GM12878 (cell line): ENCODE data around the gene CHRNA5. TPM values are rescaled to one million over a fixed set of nuclear protein-coding genes. Genes with fewer than 3 reads are reported as not detected.

Experiments used
- ATAC-seq: fragments of 200-7000 bp; cut with Tn5 transposase; 3 replicates; pipeline ENCODE4 v1.9.1; 2020; ENCODE audit warnings: mild to moderate bottlenecking, moderate library complexity
- BruUV-seq: library from RNA; stranded (reverse); fragments of 400-500 nt; replicated peaks from 2 replicates; lab custom pipeline; 2021; lab: Mats Ljungman, UMichigan
- CTCF ChIA-PET: fragments of 300-600 bp; sonication (Branson Sonifier 250); formaldehyde crosslinking; extraction: SDS; loops from one replicate; lab custom pipeline; 2021; ENCODE audit warnings: inconsistent platforms; lab: Yijun Ruan, JAX
- POLR2A ChIA-PET: fragments of 350-600 bp; formaldehyde crosslinking; extraction: SDS; loops from one replicate; lab custom pipeline; 2021; ENCODE audit warnings: inconsistent platforms; lab: Charles Lee
- RAD21 ChIA-PET: fragments of 300-600 bp; sonication (Branson Sonifier 250); formaldehyde crosslinking; loops from one replicate; lab custom pipeline; 2023; ENCODE audit warnings: antibody characterized with exemption; ENCODE audit not compliant: unreplicated experiment; lab: Charles Lee
- SMC1A ChIA-PET: fragments of 300-600 bp; sonication (Branson Sonifier 250); formaldehyde crosslinking; loops from one replicate; lab custom pipeline; 2023; ENCODE audit not compliant: unreplicated experiment, uncharacterized antibody; lab: Charles Lee
- DNase-seq: peaks from one replicate; pipeline ENCODE4 v3.0.0-alpha.2; 2011; ENCODE audit warnings: low read depth, low spot score
- FAIRE-seq: peaks from 3 replicates; lab custom pipeline; 2011; peaks lifted over from hg19 to GRCh38; lab: Jason Lieb, UNC
- H2AFZ ChIP-seq: 2 replicates; pipeline ENCODE4 v1.6.0; 2011; ENCODE audit warnings: low read depth, low read length, control low read depth; ENCODE audit not compliant: control insufficient read depth
- H3K27ac ChIP-seq: 2 replicates; pipeline ENCODE4 v1.5.1; 2011; ENCODE audit warnings: control low read depth; ENCODE audit not compliant: control insufficient read depth, insufficient read depth
- H3K27me3 ChIP-seq, 2 experiments: replicated peaks in 1 of 2; 2 replicates each; pipeline versions ENCODE4 v1.6.0 to v1.6.1; 2011; ENCODE audit warnings: low read length in 1 of 2; ENCODE audit not compliant: control insufficient read depth in 2 of 2, insufficient read depth in 2 of 2
- H3K36me3 ChIP-seq, 2 experiments: 2 replicates each; pipeline ENCODE4 v1.5.1; 2011; ENCODE audit warnings: low read length in 1 of 2; ENCODE audit not compliant: control insufficient read depth in 2 of 2, insufficient read depth in 2 of 2
- H3K4me1 ChIP-seq: 2 replicates; pipeline ENCODE4 v1.6.1; 2011; ENCODE audit warnings: mild to moderate bottlenecking, low read length, moderate library complexity, mixed read lengths; ENCODE audit not compliant: control insufficient read depth, insufficient read depth
- H3K4me2 ChIP-seq: 2 replicates; pipeline ENCODE4 v1.6.0; 2011; ENCODE audit warnings: control low read depth; ENCODE audit not compliant: control insufficient read depth, insufficient read depth
- H3K4me3 ChIP-seq: fragments of 200-600 bp; sonication (generic); 2 replicates; pipeline ENCODE4 v1.5.1; 2016
- H3K79me2 ChIP-seq: 2 replicates; pipeline ENCODE4 v1.6.0; 2011; ENCODE audit warnings: low read length; ENCODE audit not compliant: control insufficient read depth, insufficient read depth
- H3K9ac ChIP-seq: 2 replicates; pipeline ENCODE4 v1.8.0; 2011; ENCODE audit warnings: low read length, control low read depth, mixed read lengths; ENCODE audit not compliant: control insufficient read depth, insufficient read depth
- H3K9me3 ChIP-seq: replicated peaks from 3 replicates; pipeline ENCODE4 v1.5.1; 2011; ENCODE audit warnings: mild to moderate bottlenecking, low read length; ENCODE audit not compliant: control insufficient read depth, insufficient read depth
- H4K20me1 ChIP-seq: 2 replicates; pipeline ENCODE4 v1.6.0; 2011; ENCODE audit not compliant: control insufficient read depth, insufficient read depth
- BCL11A ChIP-seq: IDR thresholded peaks from 2 replicates; pipeline ENCODE4 v1.6.1; 2011; ENCODE audit warnings: low read depth, low read length
- CHD4 ChIP-seq: fragments of 200-600 bp; sonication (generic); IDR thresholded peaks from 2 replicates; pipeline ENCODE4 v1.6.1; 2016; ENCODE audit warnings: mild to moderate bottlenecking
- IRF4 ChIP-seq: IDR thresholded peaks from 2 replicates; pipeline ENCODE4 v1.6.1; 2011; ENCODE audit warnings: low read depth, low read length
- KAT2A ChIP-seq: conservative IDR thresholded peaks from 2 replicates; pipeline ENCODE4 v1.6.1; 2011; ENCODE audit warnings: low read depth, low read length; ENCODE audit not compliant: control insufficient read depth
- MLLT1 ChIP-seq: fragments of 450-650 bp; IDR thresholded peaks from 2 replicates; pipeline ENCODE4 v1.6.1; 2016; ENCODE audit warnings: mild to moderate bottlenecking
- NFIC ChIP-seq: IDR thresholded peaks from 2 replicates; pipeline ENCODE4 v1.6.1; 2012; ENCODE audit warnings: low read depth, mild to moderate bottlenecking, inconsistent platforms, low read length, moderate library complexity
- NFYB ChIP-seq: IDR thresholded peaks from 2 replicates; pipeline ENCODE4 v1.6.1; 2011; ENCODE audit warnings: low read depth, mild to moderate bottlenecking, low read length, improper control_type of control experiment, moderate library complexity; ENCODE audit not compliant: insufficient read depth
- POU2F2 ChIP-seq: IDR thresholded peaks from 3 replicates; pipeline ENCODE4 v1.6.1; 2011; ENCODE audit warnings: low read depth, mild to moderate bottlenecking, low read length, borderline replicate concordance
- PRDM15 ChIP-seq: fragments of 450-650 bp; formaldehyde crosslinking; IDR thresholded peaks from 2 replicates; pipeline ENCODE4 v1.4.0; 2020; ENCODE audit warnings: mild to moderate bottlenecking, moderate library complexity
- RCOR1 ChIP-seq: conservative IDR thresholded peaks from 2 replicates; pipeline ENCODE4 v1.6.1; 2012; ENCODE audit warnings: low read depth, low read length, improper control_type of control experiment
- SMAD1 ChIP-seq: fragments of 450-650 bp; IDR thresholded peaks from 2 replicates; pipeline ENCODE4 v1.6.1; 2018; ENCODE audit warnings: mild to moderate bottlenecking, low read depth; ENCODE audit not compliant: partially characterized antibody
- SREBF1 ChIP-seq: IDR thresholded peaks from 2 replicates; pipeline ENCODE4 v1.6.1; 2012; ENCODE audit warnings: mild to moderate bottlenecking, low read length
- WGBS: methylation state at CpG from one replicate; pipeline ENCODE4 v1.1.6; 2016; ENCODE audit warnings: low lambda C conversion rate; ENCODE audit not compliant: insufficient replicate concordance, insufficient coverage; ENCODE audit errors: missing lambda C conversion rate; 5-methylcytosine and 5-hydroxymethylcytosine counted together
- in situ Hi-C: fragments of 300-500 bp; cut with MboI; formaldehyde crosslinking; loops from 9 replicates; pipeline ENCODE4 v1.14.3; 2018; ENCODE audit warnings: mixed read lengths
- intact Hi-C: fragments of 100-400 bp; cut with micrococcal nuclease; formaldehyde crosslinking; loops from one replicate; pipeline ENCODE4 v1.14.2; 2022; ENCODE audit not compliant: unreplicated experiment
- polyA plus RNA-seq, 11 experiments: library from polyadenylated mRNA; depleted of rRNA in 4 of 11; unstranded in 6 of 11; stranded (reverse) in 5 of 11; fragments of >200 nt; fragmentation: Nextera tagmentation in 4 of 11; fragmentation: Illumina TruSeq in 1 of 11; extraction: Ambion mirVana in 4 of 11; extraction: Trizol in 1 of 11; gene quantifications; 1 replicate in 1 of 11; 2 replicates in 10 of 11; pipeline versions ENCODE4 v1.2.1 to v1.2.3, GENCODE V29; 2011 to 2016; ENCODE audit warnings: inconsistent platforms in 2 of 11, missing spikeins in 2 of 11, low read depth in 1 of 11
- total RNA-seq, 4 experiments: library from RNA; depleted of rRNA in 3 of 4; stranded (reverse); fragments of >200 nt in 3 of 4; fragmentation: Illumina TruSeq in 1 of 4; extraction: Trizol in 1 of 4; gene quantifications; 2 replicates each; pipeline versions ENCODE4 v1.2.1 to v1.2.3, GENCODE V29; 2013 to 2021
- TF ChIP-seq, protein P1 (sequence below): fragments of 450-650 bp; IDR thresholded peaks from 2 replicates; pipeline ENCODE4 v1.6.1; 2014; ENCODE audit warnings: mild to moderate bottlenecking
- TF ChIP-seq, protein P2 (sequence below): fragments of 450-650 bp; IDR thresholded peaks from 2 replicates; pipeline ENCODE4 v1.6.1; 2018; ENCODE audit warnings: mild to moderate bottlenecking, low read depth, moderate library complexity; ENCODE audit not compliant: partially characterized antibody

The CHRNA5 gene
- total and polyA plus RNA-seq, 10 of the 15 experiments (the other 5 are each of a cell fraction or from before 2014, with no cell fraction given): 0.74 to 21.4 (median 12.7) TPM

GRCh38 chr15:78637776-78638435 lies 72.6 kb downstream of the CHRNA5 start:
- intact Hi-C loops: loop anchor here (1.0 kb wide), 1 partner anchor 71 kb away; no protein-coding TSS in a partner anchor
- ATAC-seq: no peak
- no peak for TF ChIP-seq SREBF1
- no peak for TF ChIP-seq PRDM15 (CRISPR knock-in tag)
- no peak for TF ChIP-seq MLLT1
- TF ChIP-seq NFYB: no peak
- TF ChIP-seq NFIC: no peak
- TF ChIP-seq SMAD1: no peak
- TF ChIP-seq POU2F2: no peak
- TF ChIP-seq RCOR1: no peak
- TF ChIP-seq, protein P1, sequence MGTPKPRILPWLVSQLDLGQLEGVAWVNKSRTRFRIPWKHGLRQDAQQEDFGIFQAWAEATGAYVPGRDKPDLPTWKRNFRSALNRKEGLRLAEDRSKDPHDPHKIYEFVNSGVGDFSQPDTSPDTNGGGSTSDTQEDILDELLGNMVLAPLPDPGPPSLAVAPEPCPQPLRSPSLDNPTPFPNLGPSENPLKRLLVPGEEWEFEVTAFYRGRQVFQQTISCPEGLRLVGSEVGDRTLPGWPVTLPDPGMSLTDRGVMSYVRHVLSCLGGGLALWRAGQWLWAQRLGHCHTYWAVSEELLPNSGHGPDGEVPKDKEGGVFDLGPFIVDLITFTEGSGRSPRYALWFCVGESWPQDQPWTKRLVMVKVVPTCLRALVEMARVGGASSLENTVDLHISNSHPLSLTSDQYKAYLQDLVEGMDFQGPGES: no peak
- TF ChIP-seq BCL11A: no peak
- TF ChIP-seq KAT2A: no peak
- TF ChIP-seq, protein P2, sequence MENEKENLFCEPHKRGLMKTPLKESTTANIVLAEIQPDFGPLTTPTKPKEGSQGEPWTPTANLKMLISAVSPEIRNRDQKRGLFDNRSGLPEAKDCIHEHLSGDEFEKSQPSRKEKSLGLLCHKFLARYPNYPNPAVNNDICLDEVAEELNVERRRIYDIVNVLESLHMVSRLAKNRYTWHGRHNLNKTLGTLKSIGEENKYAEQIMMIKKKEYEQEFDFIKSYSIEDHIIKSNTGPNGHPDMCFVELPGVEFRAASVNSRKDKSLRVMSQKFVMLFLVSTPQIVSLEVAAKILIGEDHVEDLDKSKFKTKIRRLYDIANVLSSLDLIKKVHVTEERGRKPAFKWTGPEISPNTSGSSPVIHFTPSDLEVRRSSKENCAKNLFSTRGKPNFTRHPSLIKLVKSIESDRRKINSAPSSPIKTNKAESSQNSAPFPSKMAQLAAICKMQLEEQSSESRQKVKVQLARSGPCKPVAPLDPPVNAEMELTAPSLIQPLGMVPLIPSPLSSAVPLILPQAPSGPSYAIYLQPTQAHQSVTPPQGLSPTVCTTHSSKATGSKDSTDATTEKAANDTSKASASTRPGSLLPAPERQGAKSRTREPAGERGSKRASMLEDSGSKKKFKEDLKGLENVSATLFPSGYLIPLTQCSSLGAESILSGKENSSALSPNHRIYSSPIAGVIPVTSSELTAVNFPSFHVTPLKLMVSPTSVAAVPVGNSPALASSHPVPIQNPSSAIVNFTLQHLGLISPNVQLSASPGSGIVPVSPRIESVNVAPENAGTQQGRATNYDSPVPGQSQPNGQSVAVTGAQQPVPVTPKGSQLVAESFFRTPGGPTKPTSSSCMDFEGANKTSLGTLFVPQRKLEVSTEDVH: no peak
- TF ChIP-seq CHD4: no peak
- TF ChIP-seq IRF4: no peak

More at GRCh38 chr15:78637776-78638435, 72.6 kb downstream of the CHRNA5 start:
- 15% methylated on average over 4 of the region's 4 CpGs for WGBS
- ChIA-PET CTCF (interaction anchor here (0.9 to 7.3 kb wide), 3 partner anchors 24 to 72 kb away, joined by 3 to 95 read pairs (median 7); no protein-coding TSS in a partner anchor), SMC1A (interaction anchor here (4.0 kb wide), 1 partner anchor 70 kb away, joined by 24 read pairs; no protein-coding TSS in a partner anchor), POLR2A (interaction anchor here (0.6 kb wide), 2 partner anchors 10 to 73 kb away, joined by 5 read pairs; no protein-coding TSS in a partner anchor), RAD21 (interaction anchor here (0.8 to 3.0 kb wide), 5 partner anchors 17 to 74 kb away, joined by 3 to 19 read pairs (median 5); partner anchors contain the start of gene CHRNA3)
- H3K4me3 ChIP-seq: no peak overlapping the region
- DNase-seq (no peak), FAIRE-seq (no peak)
- in situ Hi-C loops: no loop called here
- H3K9ac ChIP-seq: no peak overlapping the region
- H3K4me2 ChIP-seq: no peak overlapping the region
- H3K4me1 ChIP-seq: no peaks in the 10 kb centered on the region
- H3K36me3 ChIP-seq: no peaks in the 10 kb centered on the region; a peak in 1 of 4 replicates
- H3K27me3 ChIP-seq: peaks cover 3 to 4% of the 10 kb centered on the region in 2 experiments; a peak in 3 of 4 replicates
- BruUV-seq: no TSS peak
- H4K20me1 ChIP-seq: no peaks in the 10 kb centered on the region
- peaks cover 3% of the 10 kb centered on the region; the same call in 2 of the 3 replicates for H3K9me3 ChIP-seq
- H2AFZ ChIP-seq: no peak overlapping the region
- H3K79me2 ChIP-seq: no peaks in the 10 kb centered on the region
- H3K27ac ChIP-seq: no peak overlapping the region
